Measurements from ENCODE around the gene MEX3C.

DNA sequence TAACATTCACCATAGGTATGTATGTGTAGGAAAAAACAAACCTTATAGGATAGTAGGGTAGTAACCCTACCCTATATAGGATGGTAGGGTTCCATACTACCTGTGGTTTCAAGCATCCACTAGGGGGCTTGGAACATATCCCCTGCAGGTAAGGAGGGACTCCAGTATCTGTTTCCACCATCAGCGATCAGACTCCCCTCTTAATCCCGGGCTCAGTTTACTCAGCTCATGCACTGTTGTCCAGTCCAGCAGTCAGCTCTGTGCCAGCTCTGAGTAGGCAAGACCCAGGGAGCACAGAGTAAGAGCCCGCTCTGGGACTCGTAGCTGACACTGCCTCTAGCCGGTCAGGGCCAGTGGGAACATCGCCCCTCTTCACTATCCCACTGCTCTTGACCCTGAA is 61.7 kb downstream of the MEX3C start:
- TF ChIP-seq, protein P1, sequence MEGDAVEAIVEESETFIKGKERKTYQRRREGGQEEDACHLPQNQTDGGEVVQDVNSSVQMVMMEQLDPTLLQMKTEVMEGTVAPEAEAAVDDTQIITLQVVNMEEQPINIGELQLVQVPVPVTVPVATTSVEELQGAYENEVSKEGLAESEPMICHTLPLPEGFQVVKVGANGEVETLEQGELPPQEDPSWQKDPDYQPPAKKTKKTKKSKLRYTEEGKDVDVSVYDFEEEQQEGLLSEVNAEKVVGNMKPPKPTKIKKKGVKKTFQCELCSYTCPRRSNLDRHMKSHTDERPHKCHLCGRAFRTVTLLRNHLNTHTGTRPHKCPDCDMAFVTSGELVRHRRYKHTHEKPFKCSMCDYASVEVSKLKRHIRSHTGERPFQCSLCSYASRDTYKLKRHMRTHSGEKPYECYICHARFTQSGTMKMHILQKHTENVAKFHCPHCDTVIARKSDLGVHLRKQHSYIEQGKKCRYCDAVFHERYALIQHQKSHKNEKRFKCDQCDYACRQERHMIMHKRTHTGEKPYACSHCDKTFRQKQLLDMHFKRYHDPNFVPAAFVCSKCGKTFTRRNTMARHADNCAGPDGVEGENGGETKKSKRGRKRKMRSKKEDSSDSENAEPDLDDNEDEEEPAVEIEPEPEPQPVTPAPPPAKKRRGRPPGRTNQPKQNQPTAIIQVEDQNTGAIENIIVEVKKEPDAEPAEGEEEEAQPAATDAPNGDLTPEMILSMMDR (IDR thresholded peaks at IDR 0.05) = peak; percentile 54
- TF ChIP-seq ZFX (IDR thresholded peaks at IDR 0.05; ENCODE audit: borderline replicate concordance) = no peak
